GM04503 (cell line): ENCODE measurements around the gene SMARCC1.
"Not testable (repeated sequence)": the region's sequence is repeated elsewhere in the genome, so short reads cannot be mapped to it uniquely, and the experiment has no call there.

Source experiments
- DNase-seq: peaks from one replicate; pipeline ENCODE4 v3.0.0-alpha.2; 2012; ENCODE audit warnings: low read depth

The SMARCC1 gene

DNA sequence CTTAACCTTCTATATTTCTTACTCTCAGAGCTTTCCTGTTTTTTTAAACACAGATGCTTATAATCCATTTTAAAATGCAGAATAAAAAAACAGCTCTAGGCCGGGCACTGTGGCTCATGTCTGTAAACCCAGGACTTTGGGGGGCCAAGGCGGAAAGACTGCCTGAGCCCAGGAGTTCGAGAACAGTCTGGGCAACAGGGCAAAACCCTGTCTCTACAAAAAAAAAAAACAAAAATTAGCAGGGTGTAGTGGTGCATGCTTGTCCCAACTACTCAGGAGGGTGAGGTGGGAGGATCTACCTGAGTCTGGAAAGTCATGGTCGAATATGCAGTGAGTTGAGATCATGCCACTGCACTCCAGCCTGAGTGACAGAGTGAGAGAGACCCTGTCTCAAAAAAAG is 15.5 kb downstream of the SMARCC1 start:
- DNase-seq, result no peak

DNA sequence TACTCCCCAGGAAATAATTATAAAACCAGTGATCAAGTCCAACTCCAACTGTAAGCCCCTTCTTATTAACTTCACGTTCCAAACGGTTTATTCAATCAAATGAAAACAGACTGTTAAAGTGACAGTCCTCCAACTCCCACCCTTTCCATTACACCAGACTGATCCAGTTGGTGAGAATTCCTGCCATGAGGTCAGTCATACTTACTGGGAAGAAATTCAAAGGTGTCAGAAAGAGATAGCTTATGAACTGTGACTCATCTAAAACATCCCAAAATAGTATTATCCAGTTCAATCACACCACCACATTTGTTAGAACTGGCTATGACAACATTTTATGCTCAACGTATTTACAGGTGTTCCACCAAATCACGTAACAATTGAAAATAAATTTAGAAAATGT is 19.5 kb downstream of the SMARCC1 start:
- no peak for DNase-seq

GRCh38 chr3:47761046-47761445 is 20.6 kb downstream of the SMARCC1 start:
- no peak for DNase-seq

- DNase-seq, result not testable (repeated sequence)
Measured at GRCh38 chr3:47760207-47760606, 21.5 kb downstream of the SMARCC1 start.

- DNase-seq, result no peak
Measured at GRCh38 chr3:47758261-47759025, 23.2 kb downstream of the SMARCC1 start.

DNA sequence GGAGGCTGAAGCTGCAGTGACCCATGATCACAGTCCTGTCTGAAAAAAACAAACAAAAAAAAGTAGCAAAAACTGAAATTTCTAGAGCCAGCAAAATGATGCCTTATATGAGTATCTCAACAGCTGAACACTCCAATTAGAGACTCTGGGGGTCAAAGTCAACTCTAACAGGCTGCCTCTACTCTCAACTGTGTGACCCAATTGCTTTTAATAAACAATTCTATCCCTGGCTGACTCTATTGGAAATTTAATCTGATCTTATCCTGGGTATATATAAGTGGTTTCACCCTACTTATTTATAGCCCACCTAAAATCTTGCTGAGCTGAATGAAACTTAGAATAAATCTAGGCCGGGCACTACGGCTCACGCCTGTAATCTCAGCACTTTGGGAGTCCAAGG is 29.0 kb downstream of the SMARCC1 start:
- no peak for DNase-seq

- not testable (repeated sequence) for DNase-seq
Measured at GRCh38 chr3:47750811-47751354, 30.8 kb downstream of the SMARCC1 start.

DNA sequence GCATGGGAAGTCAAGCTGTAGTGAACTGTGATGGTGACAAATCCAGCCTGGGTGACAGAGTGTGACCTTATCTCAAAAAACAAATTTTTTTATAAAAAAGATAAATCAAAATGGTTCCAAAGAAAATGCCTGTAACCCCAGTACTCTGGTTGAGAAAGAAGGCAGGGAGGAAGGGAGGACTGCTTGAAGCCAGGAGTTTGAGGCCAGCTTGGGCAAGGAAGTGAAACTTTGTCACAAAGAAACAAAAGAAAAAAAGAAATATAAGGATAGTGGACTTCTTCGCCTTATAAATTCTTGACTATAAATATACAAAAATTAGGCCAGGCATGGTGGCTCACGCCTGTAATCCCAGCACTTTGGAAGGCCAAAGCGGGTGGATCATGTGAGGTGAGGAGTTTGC is 34.1 kb downstream of the SMARCC1 start:
- no peak for DNase-seq

- no peak for DNase-seq
Measured at GRCh38 chr3:47746264-47746663, 35.4 kb downstream of the SMARCC1 start.

DNA sequence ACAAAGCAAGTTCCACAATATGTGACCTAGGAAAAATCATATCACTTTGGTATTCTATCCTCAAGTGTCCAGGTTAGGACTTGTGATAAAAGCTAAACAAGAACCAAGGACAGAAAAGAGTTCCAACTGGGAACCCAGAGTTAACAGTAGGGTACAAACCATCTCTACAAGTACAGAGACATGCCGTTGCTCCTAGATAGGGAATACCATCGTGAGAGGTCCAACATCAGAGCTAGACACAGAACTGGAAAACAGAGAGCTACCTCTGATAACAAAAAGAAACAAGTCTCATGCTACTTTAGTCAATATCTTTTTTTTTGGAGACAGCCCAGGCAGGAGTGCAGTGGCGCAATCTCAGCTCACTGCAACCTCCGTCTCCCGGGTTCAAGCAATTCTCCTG is 37.8 kb downstream of the SMARCC1 start:
- DNase-seq, result no peak

DNA sequence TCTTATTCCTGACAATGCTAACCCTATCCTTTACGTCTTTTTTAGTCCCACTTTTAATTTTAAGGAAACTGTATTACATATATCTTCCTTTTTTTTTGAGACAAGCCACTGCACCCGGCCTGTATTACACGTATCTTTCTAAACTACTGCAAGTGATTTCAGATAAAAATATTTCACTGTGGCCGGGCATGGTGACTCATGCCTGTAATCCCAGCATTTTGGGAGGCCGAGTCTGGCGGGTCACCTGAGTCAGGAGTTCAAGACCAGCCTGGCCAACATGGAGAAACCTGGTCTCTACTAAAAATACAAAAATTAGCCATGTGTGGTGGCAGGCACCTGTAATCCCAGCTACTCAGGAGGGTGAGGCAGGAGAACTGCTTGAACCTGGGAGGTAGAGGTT is 38.3 kb downstream of the SMARCC1 start:
- DNase-seq, result not testable (repeated sequence)

DNA sequence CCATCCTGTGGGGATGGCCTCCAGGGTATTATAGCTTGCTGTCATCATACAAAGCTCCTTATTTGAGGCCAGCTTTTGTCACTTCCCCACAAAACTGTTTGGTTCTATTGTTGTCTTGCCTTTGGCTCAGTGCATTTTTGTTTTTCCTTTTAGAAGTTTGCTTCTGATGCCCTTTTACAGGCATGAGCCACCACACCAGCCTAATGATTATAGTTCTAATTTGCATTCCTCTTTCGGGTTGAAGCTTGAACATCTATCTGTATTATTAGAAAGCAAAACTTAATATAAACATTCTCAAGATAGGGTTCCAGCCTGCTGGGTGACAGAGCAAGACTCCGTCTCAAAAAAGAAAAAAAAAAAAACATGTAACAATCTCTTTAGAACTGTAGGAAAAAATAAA is 39.8 kb downstream of the SMARCC1 start:
- DNase-seq, result no peak

GRCh38 chr3:47732143-47732542 is 49.5 kb downstream of the SMARCC1 start:
- no peak for DNase-seq

DNA sequence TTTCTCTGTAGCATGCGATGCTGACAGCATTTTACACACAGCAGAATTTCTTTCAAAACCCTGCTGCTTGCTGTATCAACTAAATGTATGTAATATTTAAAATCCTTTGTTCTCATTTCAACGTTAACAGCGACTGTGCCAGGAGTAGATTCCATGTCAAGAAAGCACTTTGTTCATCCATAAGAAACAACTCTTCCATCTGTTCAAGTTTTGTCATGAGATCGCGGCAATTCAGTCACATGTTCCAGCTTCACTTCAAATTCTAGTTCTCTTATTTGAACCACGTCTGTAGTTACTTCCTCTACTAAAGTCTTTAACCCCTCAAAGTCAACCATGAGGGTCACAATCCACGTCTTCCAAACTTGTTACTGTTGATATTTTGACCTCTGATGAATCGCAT is 50.6 kb downstream of the SMARCC1 start:
- DNase-seq, result no peak

GRCh38 chr3:47722859-47723258 is 58.8 kb downstream of the SMARCC1 start:
- DNase-seq, result no peak

- not testable (repeated sequence) for DNase-seq
Measured at GRCh38 chr3:47717448-47717847, 64.2 kb downstream of the SMARCC1 start.

DNA sequence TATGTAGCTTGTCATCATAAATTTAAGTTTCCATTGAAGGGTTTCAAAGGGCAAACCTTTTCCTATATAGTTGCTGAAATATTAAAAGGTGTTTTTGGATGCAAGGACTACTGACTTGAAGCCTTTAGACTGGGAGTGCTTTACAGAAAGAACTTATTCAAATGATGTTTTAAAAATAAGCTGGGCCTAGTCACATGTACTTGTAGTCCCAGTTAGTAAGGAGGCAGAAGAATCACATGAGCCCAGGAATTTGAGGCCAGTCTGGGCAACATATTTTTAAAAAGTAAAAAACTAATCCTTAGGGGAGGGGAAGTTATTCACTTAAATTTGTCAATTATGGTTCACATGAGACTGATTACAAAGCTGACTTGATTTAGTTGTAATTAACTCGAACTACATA is 65.0 kb downstream of the SMARCC1 start:
- DNase-seq, result no peak

DNA sequence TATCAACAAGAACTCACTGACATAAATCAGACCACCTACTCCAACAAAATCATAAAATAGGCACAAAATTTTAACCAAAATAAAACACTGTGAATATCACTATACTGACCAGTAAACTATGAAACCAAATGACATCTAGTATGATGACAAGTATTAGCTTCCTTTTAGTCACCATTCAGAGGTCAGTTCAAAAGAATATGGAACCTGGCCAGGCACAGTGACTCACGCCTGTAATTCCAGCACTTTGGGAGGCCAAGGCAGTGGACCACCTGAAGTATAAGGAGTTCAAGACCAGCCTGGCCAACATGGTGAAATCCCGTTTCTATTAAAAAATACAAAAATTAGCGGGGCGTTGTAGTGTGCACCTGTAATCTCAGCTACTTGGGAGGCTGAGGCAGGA is 65.8 kb downstream of the SMARCC1 start:
- DNase-seq, result peak; percentile 7

DNA sequence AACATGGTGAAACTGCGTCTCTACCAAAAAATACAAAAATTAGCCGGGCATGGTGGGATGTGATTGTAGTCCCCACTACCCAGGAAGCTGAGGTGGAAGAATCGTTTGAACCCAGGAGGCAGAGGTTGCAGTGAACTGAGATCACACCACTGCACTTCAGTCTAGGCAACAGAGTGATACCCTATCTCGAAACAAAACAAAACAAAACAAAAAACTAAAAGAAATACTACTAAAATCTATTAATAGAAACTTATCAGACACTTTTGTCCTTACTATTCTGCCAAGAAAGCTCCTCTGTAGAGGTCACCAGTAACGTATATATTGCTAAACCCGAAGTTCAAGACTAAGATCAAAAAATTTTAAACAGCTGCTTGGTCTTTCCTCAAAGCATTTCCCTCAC is 67.1 kb downstream of the SMARCC1 start:
- no peak for DNase-seq

GRCh38 chr3:47713655-47714054 is 68.0 kb downstream of the SMARCC1 start:
- no peak for DNase-seq

DNA sequence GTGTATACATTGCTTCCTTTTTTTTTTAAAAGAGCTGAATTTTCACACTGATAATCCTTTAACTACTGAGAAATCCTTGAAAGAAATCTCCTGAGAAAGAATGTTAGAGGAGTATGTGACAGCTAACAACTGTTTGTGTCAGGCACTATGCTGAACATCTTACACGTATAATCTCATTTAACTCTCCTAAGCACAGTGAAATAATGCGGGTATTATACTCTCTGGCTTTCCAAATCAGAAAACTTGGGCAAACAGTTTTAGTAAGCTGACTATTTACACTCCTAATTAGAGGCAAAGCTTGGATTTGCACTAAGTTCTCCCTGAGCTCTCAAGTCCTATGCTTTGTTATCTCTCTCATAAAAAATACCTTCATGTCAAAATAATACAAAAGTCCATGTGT is 69.3 kb downstream of the SMARCC1 start:
- no peak for DNase-seq

DNA sequence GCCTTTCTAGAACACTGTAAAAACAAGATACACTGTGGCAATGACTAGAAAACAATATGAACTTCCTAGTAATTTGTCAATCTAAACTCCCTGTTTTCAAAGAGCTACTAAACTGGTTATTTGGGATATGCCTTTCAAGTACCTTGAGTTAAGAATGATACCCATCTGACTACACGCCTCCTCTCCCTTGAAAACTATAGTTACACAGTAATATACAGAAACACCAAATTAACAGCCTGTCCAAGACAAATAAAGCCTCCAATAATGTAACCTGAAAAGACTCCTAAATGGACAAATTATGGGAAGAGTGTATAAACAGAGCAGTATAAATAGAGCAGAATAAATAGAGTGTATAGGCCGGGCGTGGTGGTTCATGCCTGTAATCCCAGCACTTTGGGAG is 70.1 kb downstream of the SMARCC1 start:
- no peak for DNase-seq

- no peak for DNase-seq
Measured at GRCh38 chr3:47705391-47705790, 76.3 kb downstream of the SMARCC1 start.

- DNase-seq, result no peak
Measured at GRCh38 chr3:47704237-47704612, 77.5 kb downstream of the SMARCC1 start.
